Chondrocyte (in vitro differentiated cells): Measurements from ENCODE around the gene SLAMF9. TPM values are rescaled to one million over a fixed set of nuclear protein-coding genes. Genes with fewer than 3 reads are reported as not detected.

Source experiments
- DNase-seq: peaks from one replicate; pipeline ENCODE4 v3.0.0; 2021; ENCODE audit warnings: mixed read lengths, low spot score
- H3K27ac Mint-ChIP-seq: one replicate; pipeline ENCODE4 v1.8.0; 2021; ENCODE audit warnings: mild to moderate bottlenecking, moderate library complexity, mixed read lengths; ENCODE audit not compliant: unreplicated experiment
- H3K27me3 Mint-ChIP-seq: 2 replicates; pipeline ENCODE4 v1.8.0; 2021; ENCODE audit warnings: low read depth, mixed read lengths
- H3K36me3 Mint-ChIP-seq: 2 replicates; pipeline ENCODE4 v1.8.0; 2021; ENCODE audit warnings: low read depth, mixed read lengths
- H3K4me1 Mint-ChIP-seq: 2 replicates; pipeline ENCODE4 v1.8.0; 2021; ENCODE audit warnings: low read depth, mild to moderate bottlenecking, mixed read lengths
- H3K4me3 Mint-ChIP-seq: one replicate; pipeline ENCODE4 v1.8.0; 2021; ENCODE audit warnings: mild to moderate bottlenecking, moderate library complexity, mixed read lengths; ENCODE audit not compliant: unreplicated experiment
- H3K9me3 Mint-ChIP-seq: 2 replicates; pipeline ENCODE4 v1.8.0; 2021; ENCODE audit warnings: low read depth, mixed read lengths
- total RNA-seq: library from RNA; stranded (reverse); gene quantifications from 3 replicates; pipeline ENCODE4 v1.2.1, GENCODE V29; 2021
- TF ChIP-seq, protein P1 (sequence below): fragments of 200-600 bp; sonication (generic); IDR thresholded peaks from 2 replicates; pipeline ENCODE4 v1.5.0; 2021; ENCODE audit warnings: antibody characterized with exemption, mild to moderate bottlenecking, moderate library complexity

SLAMF9 gene
- total RNA-seq, 1 donor from 2014 or later = not detected

DNA sequence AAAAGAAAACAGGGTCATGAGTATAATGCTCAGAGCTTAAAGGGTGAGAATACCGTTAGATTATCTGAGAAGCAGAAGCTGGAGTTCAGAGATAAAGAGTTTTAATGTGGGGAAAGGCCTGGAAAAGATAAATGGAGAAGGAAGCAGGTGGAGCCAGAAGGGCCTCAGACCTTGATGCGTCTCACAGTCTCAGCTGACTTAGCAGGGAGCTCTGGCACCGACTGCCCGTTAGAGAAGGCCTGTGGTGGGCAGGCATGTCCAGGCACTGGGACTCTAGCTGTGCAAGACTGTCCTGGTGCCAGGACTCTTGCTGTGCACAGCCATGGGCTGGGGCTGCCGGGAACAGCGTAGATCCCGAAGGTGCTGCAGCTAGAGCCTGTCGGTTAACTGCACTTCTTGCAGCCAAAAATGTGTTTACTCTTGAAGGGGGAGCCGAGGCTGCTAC is 3.8 kb upstream of the SLAMF9 start:
- no peak for DNase-seq
- Mint-ChIP-seq H3K4me3 (no peak overlapping the region), H3K9me3 (no peaks in the 10 kb centered on the region), H3K27me3 (peaks cover 36% of the 10 kb centered on the region), H3K36me3 (peaks cover 4% of the 10 kb centered on the region), H3K4me1 (peaks cover 10% of the 10 kb centered on the region), H3K27ac (no peak overlapping the region)
- TF ChIP-seq, protein P1, sequence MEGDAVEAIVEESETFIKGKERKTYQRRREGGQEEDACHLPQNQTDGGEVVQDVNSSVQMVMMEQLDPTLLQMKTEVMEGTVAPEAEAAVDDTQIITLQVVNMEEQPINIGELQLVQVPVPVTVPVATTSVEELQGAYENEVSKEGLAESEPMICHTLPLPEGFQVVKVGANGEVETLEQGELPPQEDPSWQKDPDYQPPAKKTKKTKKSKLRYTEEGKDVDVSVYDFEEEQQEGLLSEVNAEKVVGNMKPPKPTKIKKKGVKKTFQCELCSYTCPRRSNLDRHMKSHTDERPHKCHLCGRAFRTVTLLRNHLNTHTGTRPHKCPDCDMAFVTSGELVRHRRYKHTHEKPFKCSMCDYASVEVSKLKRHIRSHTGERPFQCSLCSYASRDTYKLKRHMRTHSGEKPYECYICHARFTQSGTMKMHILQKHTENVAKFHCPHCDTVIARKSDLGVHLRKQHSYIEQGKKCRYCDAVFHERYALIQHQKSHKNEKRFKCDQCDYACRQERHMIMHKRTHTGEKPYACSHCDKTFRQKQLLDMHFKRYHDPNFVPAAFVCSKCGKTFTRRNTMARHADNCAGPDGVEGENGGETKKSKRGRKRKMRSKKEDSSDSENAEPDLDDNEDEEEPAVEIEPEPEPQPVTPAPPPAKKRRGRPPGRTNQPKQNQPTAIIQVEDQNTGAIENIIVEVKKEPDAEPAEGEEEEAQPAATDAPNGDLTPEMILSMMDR = no peak

DNA sequence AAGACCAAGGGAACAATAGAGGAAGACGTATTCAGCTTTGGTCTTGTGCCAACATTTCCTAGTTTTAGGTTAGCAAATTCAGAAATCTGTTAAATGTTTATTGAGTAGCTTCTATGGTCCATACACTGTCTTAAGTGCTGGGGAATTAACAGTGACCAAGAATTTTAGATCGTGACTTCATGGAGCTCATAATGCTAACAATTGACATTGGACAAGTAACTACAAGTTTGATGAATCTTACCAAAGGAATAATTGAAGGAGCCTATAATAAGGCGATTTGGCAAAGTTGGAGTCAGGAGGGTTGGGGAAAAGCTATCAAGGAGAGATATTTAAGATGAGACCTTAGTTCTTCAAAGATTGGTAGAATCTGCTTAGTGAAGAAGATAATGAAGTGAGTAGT is 1.4 kb upstream of the SLAMF9 start:
- no peak for DNase-seq
- H3K9me3 Mint-ChIP-seq = no peaks in the 10 kb centered on the region
- no peaks in the 10 kb centered on the region for H3K36me3 Mint-ChIP-seq
- no peak overlapping the region for H3K4me3 Mint-ChIP-seq
- no peak overlapping the region for H3K27ac Mint-ChIP-seq
- H3K4me1 Mint-ChIP-seq = no peaks in the 10 kb centered on the region
- TF ChIP-seq, protein P1 = no peak
- H3K27me3 Mint-ChIP-seq = peaks cover 57% of the 10 kb centered on the region

- no peaks in the 10 kb centered on the region for H3K4me1 Mint-ChIP-seq
Measured at GRCh38 chr1:159952932-159953331, 1.1 kb downstream of the SLAMF9 start.

GRCh38 chr1:159951551-159951950 is 2.5 kb downstream of the SLAMF9 start:
- no peak for DNase-seq
- Mint-ChIP-seq H3K36me3 (no peaks in the 10 kb centered on the region), H3K9me3 (no peaks in the 10 kb centered on the region), H3K4me1 (no peaks in the 10 kb centered on the region), H3K27me3 (peaks cover 55% of the 10 kb centered on the region), H3K27ac (no peak overlapping the region), H3K4me3 (no peak overlapping the region)
- TF ChIP-seq, protein P1 = no peak

More at GRCh38 chr1:159952932-159953331, 1.1 kb downstream of the SLAMF9 start:
- H3K4me3 Mint-ChIP-seq = no peak overlapping the region
- TF ChIP-seq, protein P1 = no peak
- H3K27me3 Mint-ChIP-seq = peaks cover 57% of the 10 kb centered on the region
- no peaks in the 10 kb centered on the region for H3K36me3 Mint-ChIP-seq
- H3K9me3 Mint-ChIP-seq = no peaks in the 10 kb centered on the region
- no peak for DNase-seq
- H3K27ac Mint-ChIP-seq = no peak overlapping the region

DNA sequence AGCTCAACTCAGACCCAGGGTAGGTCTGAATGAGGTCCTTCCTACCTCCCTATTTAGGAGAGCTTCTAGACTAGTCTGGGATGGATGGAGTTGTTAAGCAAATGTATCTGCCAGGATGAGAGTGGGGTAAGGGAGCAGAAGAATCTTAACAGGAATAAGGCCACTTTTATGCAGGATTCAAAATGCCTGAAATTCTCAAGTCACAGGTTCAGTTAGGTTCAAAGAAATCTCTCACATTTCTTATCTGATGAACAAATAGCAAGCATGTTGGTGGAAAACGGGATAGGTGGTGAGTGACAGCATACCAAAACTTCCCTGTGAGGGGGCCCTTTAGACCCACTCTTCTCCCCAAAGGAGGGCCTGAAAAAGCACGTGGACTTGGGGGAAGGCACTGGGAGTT is 3.0 kb downstream of the SLAMF9 start:
- H3K4me1 Mint-ChIP-seq = peaks cover 2% of the 10 kb centered on the region
- peaks cover 53% of the 10 kb centered on the region for H3K27me3 Mint-ChIP-seq
- no peak overlapping the region for H3K27ac Mint-ChIP-seq
- H3K4me3 Mint-ChIP-seq = no peak overlapping the region
- no peak for DNase-seq
- TF ChIP-seq, protein P1 = no peak
- no peaks in the 10 kb centered on the region for H3K9me3 Mint-ChIP-seq
- no peaks in the 10 kb centered on the region for H3K36me3 Mint-ChIP-seq
